GM12801 (cell line): ENCODE data around the gene WBP1L.

Source experiments
- TF ChIP-seq, protein P1 (sequence below): IDR thresholded peaks from one replicate; pipeline ENCODE4 v1.5.1; 2011; ENCODE audit warnings: control low read depth; ENCODE audit not compliant: insufficient read length; ENCODE audit errors: extremely low read depth

Gene WBP1L

GRCh38 chr10:102765336-102765735 lies 21.6 kb downstream of the WBP1L start:
- TF ChIP-seq, protein P1, sequence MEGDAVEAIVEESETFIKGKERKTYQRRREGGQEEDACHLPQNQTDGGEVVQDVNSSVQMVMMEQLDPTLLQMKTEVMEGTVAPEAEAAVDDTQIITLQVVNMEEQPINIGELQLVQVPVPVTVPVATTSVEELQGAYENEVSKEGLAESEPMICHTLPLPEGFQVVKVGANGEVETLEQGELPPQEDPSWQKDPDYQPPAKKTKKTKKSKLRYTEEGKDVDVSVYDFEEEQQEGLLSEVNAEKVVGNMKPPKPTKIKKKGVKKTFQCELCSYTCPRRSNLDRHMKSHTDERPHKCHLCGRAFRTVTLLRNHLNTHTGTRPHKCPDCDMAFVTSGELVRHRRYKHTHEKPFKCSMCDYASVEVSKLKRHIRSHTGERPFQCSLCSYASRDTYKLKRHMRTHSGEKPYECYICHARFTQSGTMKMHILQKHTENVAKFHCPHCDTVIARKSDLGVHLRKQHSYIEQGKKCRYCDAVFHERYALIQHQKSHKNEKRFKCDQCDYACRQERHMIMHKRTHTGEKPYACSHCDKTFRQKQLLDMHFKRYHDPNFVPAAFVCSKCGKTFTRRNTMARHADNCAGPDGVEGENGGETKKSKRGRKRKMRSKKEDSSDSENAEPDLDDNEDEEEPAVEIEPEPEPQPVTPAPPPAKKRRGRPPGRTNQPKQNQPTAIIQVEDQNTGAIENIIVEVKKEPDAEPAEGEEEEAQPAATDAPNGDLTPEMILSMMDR = no peak

- TF ChIP-seq, protein P1 = no peak
Measured at GRCh38 chr10:102767428-102768160, 23.8 kb downstream of the WBP1L start.

GRCh38 chr10:102769375-102770107 lies 25.8 kb downstream of the WBP1L start:
- TF ChIP-seq, protein P1 = no peak

DNA sequence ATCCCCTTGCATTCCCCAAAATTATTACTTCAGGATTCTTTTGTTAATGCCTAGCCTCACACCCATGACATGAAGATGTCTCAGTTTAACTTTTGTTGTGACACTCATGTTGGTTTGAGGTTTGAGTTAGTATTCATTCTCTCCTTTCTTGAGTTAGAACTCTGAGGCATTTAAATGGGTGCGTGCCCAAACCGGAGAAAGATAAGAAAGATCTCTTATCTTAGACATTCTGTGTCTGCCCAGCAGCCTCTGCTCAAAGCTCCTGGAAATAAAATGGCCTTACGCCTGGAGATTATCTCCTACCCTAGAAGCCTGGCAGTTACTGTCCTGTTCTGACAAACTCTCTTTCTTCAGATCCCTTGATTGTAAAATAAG lies 26.3 kb downstream of the WBP1L start:
- TF ChIP-seq, protein P1 = no peak

DNA sequence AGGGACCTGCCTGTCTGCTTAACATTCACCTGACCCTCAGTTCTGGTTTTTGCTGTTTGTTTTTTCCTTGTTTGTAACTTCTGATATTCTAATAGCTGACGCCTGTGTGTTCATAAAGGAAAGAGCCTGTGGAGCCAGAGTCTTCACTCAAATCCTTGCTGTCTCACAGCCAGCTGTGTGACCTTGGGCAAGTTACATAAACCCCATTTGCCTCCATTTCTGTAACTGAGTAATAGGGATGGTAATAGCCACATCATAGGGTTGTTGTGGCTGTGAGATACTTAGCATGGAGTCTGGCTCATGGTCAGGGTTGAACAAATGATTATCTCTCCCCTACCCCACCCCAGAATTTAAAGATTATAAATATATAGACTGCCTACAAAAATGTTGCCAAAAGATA lies 27.0 kb downstream of the WBP1L start:
- TF ChIP-seq, protein P1 = no peak

DNA sequence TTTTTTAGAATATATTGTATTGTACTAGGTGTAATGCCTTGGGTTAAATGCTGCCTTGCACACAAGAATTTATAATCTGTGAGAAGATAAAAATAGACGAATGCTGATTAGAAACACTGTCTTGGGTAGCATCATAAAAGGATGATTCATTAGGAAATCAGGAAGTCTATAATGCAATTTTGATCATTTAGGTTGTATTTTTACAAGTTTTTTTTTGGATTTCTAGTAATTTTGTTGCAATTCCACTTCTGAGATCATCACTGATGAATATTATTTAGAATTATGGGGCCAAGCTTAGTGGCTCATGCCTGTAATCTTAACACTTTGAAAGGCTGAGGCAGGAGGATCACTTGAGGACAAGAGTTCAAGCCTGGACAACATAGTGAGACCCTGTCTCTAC lies 29.6 kb downstream of the WBP1L start:
- TF ChIP-seq, protein P1 = no peak

GRCh38 chr10:102773986-102774385 lies 30.2 kb downstream of the WBP1L start:
- TF ChIP-seq, protein P1 = no peak
